ENCODE results near the gene HMCN2.

The HMCN2 gene

GRCh38 chr9:130354806-130355205 lies 89.2 kb downstream of the HMCN2 start:
- H3K4me2 ChIP-seq (ENCODE audit: low read length) = no peak overlapping the region
- 0 out of 2 replicates have a peak, but pooled peaks cover 3% of the 10 kb centered on the region for H3K9me3 ChIP-seq (ENCODE audit: insufficient read depth, low read length)
- no peak overlapping the region for H3K4me3 ChIP-seq (ENCODE audit: low read length)
- H3K79me2 ChIP-seq (ENCODE audit: low read length) = no peaks in the 10 kb centered on the region
- no peaks in the 10 kb centered on the region for H3K36me3 ChIP-seq (replicated peaks; ENCODE audit: low read depth, low read length)
- no peak overlapping the region for H3K9ac ChIP-seq (ENCODE audit: low read length)
- TF ChIP-seq, protein P1, sequence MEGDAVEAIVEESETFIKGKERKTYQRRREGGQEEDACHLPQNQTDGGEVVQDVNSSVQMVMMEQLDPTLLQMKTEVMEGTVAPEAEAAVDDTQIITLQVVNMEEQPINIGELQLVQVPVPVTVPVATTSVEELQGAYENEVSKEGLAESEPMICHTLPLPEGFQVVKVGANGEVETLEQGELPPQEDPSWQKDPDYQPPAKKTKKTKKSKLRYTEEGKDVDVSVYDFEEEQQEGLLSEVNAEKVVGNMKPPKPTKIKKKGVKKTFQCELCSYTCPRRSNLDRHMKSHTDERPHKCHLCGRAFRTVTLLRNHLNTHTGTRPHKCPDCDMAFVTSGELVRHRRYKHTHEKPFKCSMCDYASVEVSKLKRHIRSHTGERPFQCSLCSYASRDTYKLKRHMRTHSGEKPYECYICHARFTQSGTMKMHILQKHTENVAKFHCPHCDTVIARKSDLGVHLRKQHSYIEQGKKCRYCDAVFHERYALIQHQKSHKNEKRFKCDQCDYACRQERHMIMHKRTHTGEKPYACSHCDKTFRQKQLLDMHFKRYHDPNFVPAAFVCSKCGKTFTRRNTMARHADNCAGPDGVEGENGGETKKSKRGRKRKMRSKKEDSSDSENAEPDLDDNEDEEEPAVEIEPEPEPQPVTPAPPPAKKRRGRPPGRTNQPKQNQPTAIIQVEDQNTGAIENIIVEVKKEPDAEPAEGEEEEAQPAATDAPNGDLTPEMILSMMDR (IDR thresholded peaks at IDR 0.05; ENCODE audit: low read depth, low read length) = no peak
- TF ChIP-seq EZH2phosphoT487 (IDR thresholded peaks at IDR 0.05; ENCODE audit: low read depth) = no peak
- H3K27ac ChIP-seq (ENCODE audit: low read length) = no peak overlapping the region
- peaks cover 25% of the 10 kb centered on the region for H3K4me1 ChIP-seq (ENCODE audit: low read length)
- H2AFZ ChIP-seq (ENCODE audit: low read depth, low read length) = no peak overlapping the region
- 0 out of 2 replicates have a peak, but pooled peaks cover 2% of the 10 kb centered on the region for H3K27me3 ChIP-seq (ENCODE audit: low read depth, low read length)
- H4K20me1 ChIP-seq (ENCODE audit: insufficient read depth, low read length) = no peaks in the 10 kb centered on the region

DNA sequence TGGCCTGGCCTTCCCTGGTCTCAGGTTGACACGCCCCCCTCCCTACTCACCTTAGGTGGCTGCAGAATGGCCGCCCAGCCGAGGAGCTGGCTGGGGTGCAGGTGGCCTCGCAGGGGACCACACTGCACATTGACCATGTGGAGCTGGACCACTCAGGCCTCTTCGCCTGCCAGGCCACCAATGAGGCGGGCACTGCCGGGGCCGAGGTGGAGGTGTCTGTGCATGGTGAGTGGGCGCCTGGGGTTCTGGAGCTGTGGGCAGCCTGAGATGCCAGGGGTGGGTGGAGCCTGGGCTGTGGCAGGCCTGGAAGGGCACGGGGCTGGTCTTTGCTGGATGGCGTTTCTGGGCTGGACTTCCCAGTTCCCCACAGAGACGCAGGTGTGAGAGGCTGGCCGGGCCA lies 90.5 kb downstream of the HMCN2 start:
- no peak for TF ChIP-seq EZH2phosphoT487 (IDR thresholded peaks at IDR 0.05; ENCODE audit: low read depth)
- TF ChIP-seq, protein P1 (IDR thresholded peaks at IDR 0.05; ENCODE audit: low read depth, low read length) = no peak
- H3K36me3 ChIP-seq (replicated peaks; ENCODE audit: low read depth, low read length) = no peaks in the 10 kb centered on the region
- no peak overlapping the region for H3K9ac ChIP-seq (ENCODE audit: low read length)
- H3K4me3 ChIP-seq (ENCODE audit: low read length) = no peak overlapping the region
- no peak overlapping the region for H2AFZ ChIP-seq (ENCODE audit: low read depth, low read length)
- H3K27ac ChIP-seq (ENCODE audit: low read length) = no peak overlapping the region
- H3K4me2 ChIP-seq (ENCODE audit: low read length) = no peak overlapping the region
- H3K79me2 ChIP-seq (ENCODE audit: low read length) = no peaks in the 10 kb centered on the region
- no peaks in the 10 kb centered on the region for H4K20me1 ChIP-seq (ENCODE audit: insufficient read depth, low read length)
- H3K4me1 ChIP-seq (ENCODE audit: low read length) = peaks cover 25% of the 10 kb centered on the region
- 0 out of 2 replicates have a peak, but pooled peaks cover 2% of the 10 kb centered on the region for H3K27me3 ChIP-seq (ENCODE audit: low read depth, low read length)
- H3K9me3 ChIP-seq (ENCODE audit: insufficient read depth, low read length) = 0 out of 2 replicates have a peak, but pooled peaks cover 3% of the 10 kb centered on the region

DNA sequence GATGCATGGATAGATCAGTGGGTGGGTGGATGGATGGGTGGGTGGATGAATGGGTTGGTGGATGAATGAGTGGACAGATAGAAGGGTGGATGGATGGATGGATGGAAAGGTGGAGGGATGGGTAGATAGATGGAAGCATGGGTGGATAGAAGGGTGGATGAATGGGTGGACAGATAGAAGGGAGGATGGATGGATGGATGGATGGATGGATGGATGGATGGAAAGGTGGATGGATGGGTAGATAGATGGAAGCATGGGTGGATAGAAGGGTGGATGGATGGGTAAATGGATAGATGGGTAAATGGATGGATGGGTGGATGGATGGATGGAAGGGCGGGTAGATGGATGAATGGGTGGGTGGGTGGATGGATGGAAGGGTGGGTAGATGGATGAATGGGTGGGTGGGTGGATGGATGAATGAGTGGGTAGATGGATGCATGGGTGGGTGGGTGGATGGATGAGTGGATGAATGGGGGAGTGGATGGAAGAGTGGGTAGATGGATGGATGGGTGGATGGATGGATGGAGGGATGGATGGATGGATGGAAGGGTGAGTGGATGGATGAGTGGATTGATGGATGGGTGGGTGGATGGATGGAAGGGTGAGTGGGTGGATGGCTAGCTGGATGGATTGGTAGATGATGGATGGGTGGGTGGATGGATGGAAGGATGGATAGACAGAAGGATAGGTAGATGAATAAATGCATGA lies 91.5 kb downstream of the HMCN2 start:
- H3K4me1 ChIP-seq (ENCODE audit: low read length) = peaks cover 20% of the 10 kb centered on the region
- no peak overlapping the region for H3K4me2 ChIP-seq (ENCODE audit: low read length)
- no peak overlapping the region for H3K4me3 ChIP-seq (ENCODE audit: low read length)
- H3K79me2 ChIP-seq (ENCODE audit: low read length) = no peaks in the 10 kb centered on the region
- H2AFZ ChIP-seq (ENCODE audit: low read depth, low read length) = no peak overlapping the region
- no peak overlapping the region for H3K27ac ChIP-seq (ENCODE audit: low read length)
- no peak overlapping the region for H3K9ac ChIP-seq (ENCODE audit: low read length)
- no peaks in the 10 kb centered on the region for H4K20me1 ChIP-seq (ENCODE audit: insufficient read depth, low read length)
- H3K36me3 ChIP-seq (replicated peaks; ENCODE audit: low read depth, low read length) = no peaks in the 10 kb centered on the region
- TF ChIP-seq, protein P1 (IDR thresholded peaks at IDR 0.05; ENCODE audit: low read depth, low read length) = no peak
- no peak for TF ChIP-seq EZH2phosphoT487 (IDR thresholded peaks at IDR 0.05; ENCODE audit: low read depth)
- 0 out of 2 replicates have a peak, but pooled peaks cover 2% of the 10 kb centered on the region for H3K27me3 ChIP-seq (ENCODE audit: low read depth, low read length)
- H3K9me3 ChIP-seq (ENCODE audit: insufficient read depth, low read length) = 0 out of 2 replicates have a peak, but pooled peaks cover 3% of the 10 kb centered on the region

- Histone ChIP-seq H3K27ac (ENCODE audit: low read length) (peak overlapping the region; percentile 32; the same call in 1 of the 2 replicates), H3K4me2 (ENCODE audit: low read length) (peak overlapping the region; percentile 51; the same call in 1 of the 2 replicates), H2AFZ (ENCODE audit: low read depth, low read length) (no peak overlapping the region), H3K79me2 (ENCODE audit: low read length) (no peaks in the 10 kb centered on the region), H3K4me3 (ENCODE audit: low read length) (no peak overlapping the region), H3K4me1 (ENCODE audit: low read length) (peaks cover 16% of the 10 kb centered on the region), H4K20me1 (ENCODE audit: insufficient read depth, low read length) (no peaks in the 10 kb centered on the region), H3K9ac (ENCODE audit: low read length) (no peak overlapping the region), H3K27me3 (ENCODE audit: low read depth, low read length) (no peaks in the 10 kb centered on the region), H3K36me3 (replicated peaks; ENCODE audit: low read depth, low read length) (no peaks in the 10 kb centered on the region), H3K9me3 (ENCODE audit: insufficient read depth, low read length) (0 out of 2 replicates have a peak, but pooled peaks cover 3% of the 10 kb centered on the region)
- no peak for TF ChIP-seq EZH2phosphoT487 (IDR thresholded peaks at IDR 0.05; ENCODE audit: low read depth)
- TF ChIP-seq, protein P1 (IDR thresholded peaks at IDR 0.05; ENCODE audit: low read depth, low read length) = no peak
Measured at GRCh38 chr9:130358928-130359327, 93.4 kb downstream of the HMCN2 start.

Measured in OCI-LY3 (cell line).